Endodermal cell (in vitro differentiated cells): ENCODE results near the gene COL23A1. TPM values are rescaled to one million over a fixed set of nuclear protein-coding genes. Genes with fewer than 3 reads are reported as not detected.
A peak's percentile ranks its signal among the peaks of the same experiment; 100 is the strongest.

Experiments
- DNase-seq: peaks from one replicate; pipeline ENCODE4 v3.0.0-alpha.2; 2017
- H3K27ac ChIP-seq: 2 replicates; pipeline ENCODE4 v1.5.1; 2013; ENCODE audit warnings: mild to moderate bottlenecking, low read depth, low read length, moderate library complexity
- H3K27me3 ChIP-seq: 2 replicates; pipeline ENCODE4 v1.6.1; 2013; ENCODE audit warnings: mild to moderate bottlenecking, low read length, moderate library complexity; ENCODE audit not compliant: insufficient read depth, control insufficient read depth, poor library complexity, severe bottlenecking
- H3K36me3 ChIP-seq: 2 replicates; pipeline ENCODE4 v1.7.0; 2013; ENCODE audit warnings: mild to moderate bottlenecking, low read length, moderate library complexity; ENCODE audit not compliant: control insufficient read depth, insufficient read depth
- H3K4me1 ChIP-seq: one replicate; pipeline ENCODE4 v1.7.0; 2013; ENCODE audit warnings: low read length; ENCODE audit not compliant: control insufficient read depth, insufficient read depth
- H3K4me3 ChIP-seq: 2 replicates; pipeline ENCODE4 v1.5.1; 2013; ENCODE audit warnings: mild to moderate bottlenecking, low read length, moderate library complexity
- H3K9ac ChIP-seq: 2 replicates; pipeline ENCODE4 v1.6.1; 2013; ENCODE audit warnings: mild to moderate bottlenecking, low read length, moderate library complexity; ENCODE audit not compliant: poor library complexity, severe bottlenecking; ENCODE audit errors: extremely low read depth
- H3K9me3 ChIP-seq: 2 replicates; pipeline ENCODE4 v1.6.1; 2013; ENCODE audit warnings: mild to moderate bottlenecking, low read length, moderate library complexity; ENCODE audit not compliant: control insufficient read depth
- H3K27ac Mint-ChIP-seq: 2 replicates; pipeline ENCODE4 v1.8.0; 2020; ENCODE audit warnings: mixed read lengths
- H3K27me3 Mint-ChIP-seq: 2 replicates; pipeline ENCODE4 v1.8.0; 2021; ENCODE audit warnings: mild to moderate bottlenecking, mixed read lengths; ENCODE audit not compliant: insufficient read depth
- H3K36me3 Mint-ChIP-seq: 2 replicates; pipeline ENCODE4 v1.8.0; 2020; ENCODE audit warnings: low read depth, mixed read lengths
- H3K4me1 Mint-ChIP-seq: 2 replicates; pipeline ENCODE4 v1.8.0; 2020; ENCODE audit warnings: mixed read lengths
- H3K4me3 Mint-ChIP-seq: 2 replicates; pipeline ENCODE4 v1.8.0; 2020; ENCODE audit warnings: mild to moderate bottlenecking, moderate library complexity, mixed read lengths
- H3K9me3 Mint-ChIP-seq: 2 replicates; pipeline ENCODE4 v1.8.0; 2020; ENCODE audit warnings: mild to moderate bottlenecking, mixed read lengths
- CTCF ChIP-seq: fragments of 200-600 bp; sonication (generic); conservative IDR thresholded peaks from 2 replicates; pipeline ENCODE4 v1.5.0; 2021; ENCODE audit warnings: antibody characterized with exemption, mild to moderate bottlenecking
- WGBS, 2 experiments: methylation state at CpG; one replicate each; pipeline versions ENCODE4 v1.1.5 to v1.1.7; 2013; ENCODE audit warnings: missing lambda C conversion rate in 2 of 2, mixed read lengths in 1 of 2; ENCODE audit not compliant: insufficient coverage in 1 of 2, insufficient read length in 1 of 2; 5-methylcytosine and 5-hydroxymethylcytosine counted together
- total RNA-seq, 2 donors: library from RNA; stranded (reverse); fragmentation: NEBNext Ultra II Directional in 1 of 2; extraction: Animal tissue kit (Norgen Biotek cat#: 25700) in 1 of 2; gene quantifications; 2 replicates in 1 of 2; 3 replicates in 1 of 2; pipeline ENCODE4 v1.2.1, GENCODE V29; 2021

COL23A1 gene
- total RNA-seq, 2 donors from 2014 or later, result 50.2 to 71.3 TPM

GRCh38 chr5:178514851-178515418, 75.3 kb downstream of the COL23A1 start:
- no peaks in the 10 kb centered on the region for H3K36me3 ChIP-seq
- Mint-ChIP-seq H3K9me3 (peaks cover 15% of the 10 kb centered on the region), H3K27ac (no peak overlapping the region), H3K4me1 (peaks cover 9% of the 10 kb centered on the region), H3K4me3 (no peak overlapping the region), H3K36me3 (peaks cover 41% of the 10 kb centered on the region), H3K27me3 (no peaks in the 10 kb centered on the region)
- TF ChIP-seq CTCF, result no peak
- WGBS, 2 experiments, result 97 to 98% methylated on average over 4 to 6 of the region's 6 CpGs
- no peaks in the 10 kb centered on the region for H3K4me1 ChIP-seq
- peak; percentile 26 for DNase-seq
- H3K4me3 ChIP-seq, result no peak overlapping the region
- peaks cover 10% of the 10 kb centered on the region for H3K9me3 ChIP-seq
- no peak overlapping the region for H3K9ac ChIP-seq
- no peak overlapping the region for H3K27ac ChIP-seq
- H3K27me3 ChIP-seq, result no peaks in the 10 kb centered on the region

GRCh38 chr5:178511172-178511571, 79.0 kb downstream of the COL23A1 start:
- H3K36me3 Mint-ChIP-seq, result peaks cover 43% of the 10 kb centered on the region
- H3K4me3 ChIP-seq, result no peak overlapping the region
- H3K27me3 Mint-ChIP-seq, result no peaks in the 10 kb centered on the region
- no peak overlapping the region for H3K27ac ChIP-seq
- H3K4me1 Mint-ChIP-seq, result peaks cover 9% of the 10 kb centered on the region
- TF ChIP-seq CTCF, result no peak
- H3K36me3 ChIP-seq, result no peaks in the 10 kb centered on the region
- no peaks in the 10 kb centered on the region for H3K27me3 ChIP-seq
- H3K4me3 Mint-ChIP-seq, result no peak overlapping the region
- H3K9ac ChIP-seq, result no peak overlapping the region
- DNase-seq, result no peak
- peaks cover 16% of the 10 kb centered on the region for H3K9me3 ChIP-seq
- H3K9me3 Mint-ChIP-seq, result peaks cover 21% of the 10 kb centered on the region
- no peaks in the 10 kb centered on the region for H3K4me1 ChIP-seq
- H3K27ac Mint-ChIP-seq, result no peak overlapping the region
- WGBS, 2 experiments, result 66 to 85% methylated on average over 2 to 3 of the region's 3 CpGs

DNA sequence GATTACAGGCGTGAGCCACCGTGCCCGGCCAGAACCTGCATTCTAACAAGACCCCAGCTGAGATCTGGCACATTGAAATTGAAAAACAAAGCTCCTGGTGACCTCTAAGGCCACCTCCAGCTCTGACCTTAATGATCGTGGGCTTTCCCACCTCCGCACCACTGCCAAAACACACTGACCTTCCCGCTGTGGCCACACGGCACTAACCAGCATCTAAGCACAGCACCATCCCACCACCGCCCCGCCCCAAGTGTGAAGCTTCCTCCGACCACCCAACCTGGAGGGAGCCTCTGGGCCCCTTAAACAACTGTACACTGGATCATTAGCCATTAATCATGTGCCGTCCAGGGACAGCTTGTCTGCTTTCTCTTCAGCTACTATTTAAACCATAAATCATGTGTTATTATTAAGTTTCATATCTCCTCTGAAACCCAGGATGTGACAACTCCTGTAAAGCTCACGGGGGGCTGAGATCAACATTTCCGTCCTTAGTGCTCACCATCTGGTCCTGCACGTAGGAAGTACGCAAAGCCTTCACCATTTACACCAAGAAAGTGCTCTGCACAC, 80.6 kb downstream of the COL23A1 start:
- Histone ChIP-seq H3K27ac (no peak overlapping the region), H3K4me1 (no peaks in the 10 kb centered on the region), H3K36me3 (no peaks in the 10 kb centered on the region), H3K4me3 (no peak overlapping the region), H3K27me3 (no peaks in the 10 kb centered on the region), H3K9me3 (peaks cover 16% of the 10 kb centered on the region), H3K9ac (no peak overlapping the region)
- Mint-ChIP-seq H3K4me3 (no peak overlapping the region), H3K36me3 (peaks cover 29% of the 10 kb centered on the region), H3K27ac (no peak overlapping the region), H3K4me1 (peaks cover 14% of the 10 kb centered on the region), H3K27me3 (no peaks in the 10 kb centered on the region), H3K9me3 (peaks cover 21% of the 10 kb centered on the region)
- no peak for TF ChIP-seq CTCF
- WGBS, 2 experiments, result 88 to 97% methylated on average over 10 to 15 of the region's 15 CpGs
- DNase-seq, result no peak
